ENCODE data around the gene RET.
"Not testable (repeated sequence)": the region's sequence is repeated elsewhere in the genome, so short reads cannot be mapped to it uniquely, and the experiment has no call there.

Gene RET

DNA sequence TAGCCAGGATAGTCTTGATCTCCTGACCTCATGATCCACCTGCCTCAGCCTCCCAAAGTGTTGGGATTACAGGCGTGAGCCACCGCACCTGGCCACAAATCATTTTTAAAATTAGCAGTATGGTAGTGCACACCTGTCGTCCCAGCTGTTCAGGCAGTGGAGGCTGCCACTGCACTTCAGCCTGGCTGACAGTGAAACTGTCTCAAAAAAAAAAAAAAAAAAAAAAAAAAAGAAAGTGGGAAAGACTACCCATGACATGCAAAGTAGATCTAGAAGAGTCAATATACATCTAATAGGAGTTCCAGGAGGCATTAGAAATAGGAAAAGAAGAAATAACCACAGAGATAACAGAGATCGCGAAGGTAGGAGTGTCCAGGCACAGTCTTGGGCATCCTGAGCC is 64.6 kb downstream of the RET start:
- TF ChIP-seq, protein P1, sequence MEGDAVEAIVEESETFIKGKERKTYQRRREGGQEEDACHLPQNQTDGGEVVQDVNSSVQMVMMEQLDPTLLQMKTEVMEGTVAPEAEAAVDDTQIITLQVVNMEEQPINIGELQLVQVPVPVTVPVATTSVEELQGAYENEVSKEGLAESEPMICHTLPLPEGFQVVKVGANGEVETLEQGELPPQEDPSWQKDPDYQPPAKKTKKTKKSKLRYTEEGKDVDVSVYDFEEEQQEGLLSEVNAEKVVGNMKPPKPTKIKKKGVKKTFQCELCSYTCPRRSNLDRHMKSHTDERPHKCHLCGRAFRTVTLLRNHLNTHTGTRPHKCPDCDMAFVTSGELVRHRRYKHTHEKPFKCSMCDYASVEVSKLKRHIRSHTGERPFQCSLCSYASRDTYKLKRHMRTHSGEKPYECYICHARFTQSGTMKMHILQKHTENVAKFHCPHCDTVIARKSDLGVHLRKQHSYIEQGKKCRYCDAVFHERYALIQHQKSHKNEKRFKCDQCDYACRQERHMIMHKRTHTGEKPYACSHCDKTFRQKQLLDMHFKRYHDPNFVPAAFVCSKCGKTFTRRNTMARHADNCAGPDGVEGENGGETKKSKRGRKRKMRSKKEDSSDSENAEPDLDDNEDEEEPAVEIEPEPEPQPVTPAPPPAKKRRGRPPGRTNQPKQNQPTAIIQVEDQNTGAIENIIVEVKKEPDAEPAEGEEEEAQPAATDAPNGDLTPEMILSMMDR (conservative IDR thresholded peaks at IDR 0.05; ENCODE audit: low read depth, low read length): no peak
- no peak for DNase-seq (ENCODE audit: low read depth)
- H3K4me3 ChIP-seq (ENCODE audit: low read length): no peak overlapping the region

DNA sequence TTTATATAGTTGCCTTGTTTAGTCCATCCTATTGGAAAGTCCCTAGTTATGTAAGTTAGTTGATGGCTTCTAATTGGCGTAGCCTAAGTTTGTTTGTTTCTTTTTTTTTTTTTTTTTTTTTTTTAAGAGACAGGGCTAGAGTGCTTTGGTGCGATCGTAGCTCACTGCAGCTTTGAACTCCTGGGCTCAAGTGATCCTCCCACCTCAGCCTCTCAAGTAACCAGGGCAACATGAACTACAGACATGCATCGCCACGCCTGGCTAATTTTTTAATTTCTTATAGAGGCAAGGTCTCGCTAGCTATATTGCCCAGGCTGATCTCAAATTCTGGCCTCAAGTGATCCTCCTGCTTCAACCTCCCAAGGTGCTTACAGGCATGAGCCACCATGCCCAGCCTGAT is 68.4 kb downstream of the RET start:
- no peak overlapping the region for H3K4me3 ChIP-seq (ENCODE audit: low read length)
- no peak for DNase-seq (ENCODE audit: low read depth)
- TF ChIP-seq, protein P1 (conservative IDR thresholded peaks at IDR 0.05; ENCODE audit: low read depth, low read length): no peak

DNA sequence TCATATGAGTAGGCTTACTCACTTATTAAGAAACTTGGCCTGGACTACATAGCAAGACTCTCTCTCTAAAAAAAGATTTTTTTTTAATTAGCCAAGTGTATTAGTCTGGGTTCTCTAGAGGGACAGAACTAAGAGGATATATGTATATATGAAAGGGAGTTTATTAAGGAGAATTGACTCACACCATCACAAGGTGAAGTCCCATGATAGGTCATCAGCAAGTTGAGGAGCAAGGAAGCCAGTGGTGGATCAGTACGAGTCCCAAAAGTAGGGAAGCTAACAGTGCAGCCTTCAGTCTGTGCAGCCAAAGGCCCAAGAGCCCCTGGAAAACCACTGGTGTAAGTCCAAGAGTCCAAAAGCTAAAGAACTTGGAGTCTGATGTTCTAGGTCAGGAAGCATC is 69.1 kb downstream of the RET start:
- not testable (repeated sequence) for DNase-seq (ENCODE audit: low read depth); H3K4me3 ChIP-seq (ENCODE audit: low read length)

DNA sequence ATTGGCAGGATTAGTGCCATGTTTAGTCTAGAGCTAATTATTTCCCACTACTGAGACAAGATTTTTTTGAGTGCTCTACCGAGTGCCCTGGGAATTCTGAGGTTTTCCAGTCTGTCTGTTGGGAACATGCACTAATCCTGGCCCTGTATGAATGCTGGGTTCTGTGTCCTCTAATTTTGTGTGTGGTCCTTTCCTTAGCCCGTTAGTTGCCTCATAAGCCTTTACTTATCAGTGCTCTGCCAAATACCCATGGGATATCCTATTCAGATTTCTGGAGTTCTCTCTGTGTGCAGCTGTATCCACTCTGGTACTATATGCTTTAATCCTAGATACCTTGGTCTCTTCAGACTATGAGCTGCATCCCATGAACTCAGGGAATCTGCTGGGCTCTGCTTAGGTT is 74.5 kb downstream of the RET start:
- TF ChIP-seq, protein P1 (conservative IDR thresholded peaks at IDR 0.05; ENCODE audit: low read depth, low read length): no peak
- DNase-seq (ENCODE audit: low read depth): no peak
- no peak overlapping the region for H3K4me3 ChIP-seq (ENCODE audit: low read length)

DNA sequence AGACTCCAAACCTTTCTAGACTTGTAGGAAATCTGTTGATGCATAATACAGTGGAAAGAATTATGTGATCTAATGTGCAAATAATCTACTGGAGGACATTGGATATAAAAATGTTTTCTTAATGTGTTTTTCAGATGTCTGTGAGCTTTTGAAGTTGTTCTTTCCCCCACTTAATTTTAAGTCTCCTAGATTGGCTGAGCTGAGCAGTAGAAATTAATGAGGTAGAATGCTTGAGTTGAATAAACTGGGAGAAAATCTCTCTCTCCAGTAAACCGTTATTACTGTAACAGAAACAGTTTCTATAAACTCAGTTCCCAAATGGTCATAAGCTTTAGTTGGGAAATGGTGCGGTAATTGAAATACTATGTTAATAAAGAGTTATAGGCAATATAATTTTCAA is 77.0 kb downstream of the RET start:
- H3K4me3 ChIP-seq (ENCODE audit: low read length): no peak overlapping the region
- TF ChIP-seq, protein P1 (conservative IDR thresholded peaks at IDR 0.05; ENCODE audit: low read depth, low read length): no peak
- DNase-seq (ENCODE audit: low read depth): no peak

DNA sequence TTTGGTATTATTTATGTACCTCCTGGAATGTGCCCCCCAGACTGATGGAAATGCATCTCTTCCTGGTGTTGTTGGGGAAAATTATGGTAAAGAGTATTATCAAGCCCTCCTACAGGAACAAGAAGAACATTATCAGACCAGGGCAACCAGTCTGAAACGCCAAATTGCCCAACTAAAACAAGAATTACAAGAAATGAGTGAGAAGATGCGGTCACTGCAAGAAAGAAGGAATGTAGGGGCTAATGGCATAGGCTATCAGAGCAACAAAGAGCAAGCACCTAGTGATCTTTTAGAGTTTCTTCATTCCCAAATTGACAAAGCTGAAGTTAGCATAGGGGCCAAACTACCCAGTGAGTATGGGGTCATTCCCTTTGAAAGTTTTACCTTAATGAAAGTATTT is 78.4 kb downstream of the RET start:
- TF ChIP-seq, protein P1 (conservative IDR thresholded peaks at IDR 0.05; ENCODE audit: low read depth, low read length): no peak
- H3K4me3 ChIP-seq (ENCODE audit: low read length): no peak overlapping the region
- DNase-seq (ENCODE audit: low read depth): no peak

DNA sequence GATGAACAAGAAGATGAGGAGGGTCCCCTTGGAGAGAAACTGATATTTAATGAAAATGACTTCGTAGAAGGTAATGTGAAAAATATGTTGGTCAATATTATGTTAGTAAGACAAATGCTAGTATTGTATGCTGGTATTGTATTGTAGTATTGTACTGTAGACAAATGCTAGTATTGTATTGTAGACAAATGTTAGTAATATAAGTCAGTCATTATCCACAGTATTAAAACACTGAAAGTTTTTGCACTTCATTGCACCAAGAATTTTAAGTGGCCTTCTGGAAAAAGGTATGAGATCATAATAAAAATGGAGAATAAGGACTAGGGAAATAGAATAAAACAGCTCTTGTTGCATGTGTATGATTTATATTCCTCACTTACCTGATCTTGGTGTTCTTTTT is 78.9 kb downstream of the RET start:
- DNase-seq (ENCODE audit: low read depth): no peak
- H3K4me3 ChIP-seq (ENCODE audit: low read length): no peak overlapping the region
- TF ChIP-seq, protein P1 (conservative IDR thresholded peaks at IDR 0.05; ENCODE audit: low read depth, low read length): no peak
